H1 (cell line): ENCODE data around the gene BAIAP2. TPM values are rescaled to one million over a fixed set of nuclear protein-coding genes. Genes with fewer than 3 reads are reported as not detected.
A peak's percentile ranks its signal among the peaks of the same experiment; 100 is the strongest.

Source experiments
- CTCF ChIA-PET: fragments of 300-600 bp; sonication (Branson Sonifier 250); formaldehyde crosslinking; loops from one replicate; lab custom pipeline; 2021; ENCODE audit not compliant: partially characterized antibody; lab: Charles Lee
- POLR2A ChIA-PET: fragments of 300-600 bp; sonication (Branson Sonifier 250); formaldehyde crosslinking; loops from one replicate; lab custom pipeline; 2021; ENCODE audit warnings: inconsistent platforms; ENCODE audit not compliant: partially characterized antibody; lab: Charles Lee
- DNase-seq, 2 experiments: peaks; one replicate each; pipeline versions ENCODE4 v3.0.0 to v3.0.0-alpha.2; 2010 to 2022; ENCODE audit warnings: low spot score in 2 of 2, low read depth in 1 of 2, mixed read lengths in 1 of 2
- FAIRE-seq: peaks from 2 replicates; lab custom pipeline; 2011; peaks lifted over from hg19 to GRCh38; lab: Jason Lieb, UNC
- H2AFZ ChIP-seq: 2 replicates; pipeline ENCODE4 v1.8.1; 2012; ENCODE audit warnings: low read length, inconsistent platforms
- H2AK5ac ChIP-seq: 2 replicates; pipeline ENCODE4 v1.6.1; 2013; ENCODE audit warnings: low read depth, low read length
- H2BK120ac ChIP-seq: replicated peaks from 2 replicates; pipeline ENCODE3; 2013; ENCODE audit warnings: low read depth, low read length, inconsistent platforms
- H2BK12ac ChIP-seq: 2 replicates; pipeline ENCODE4 v1.6.1; 2013; ENCODE audit warnings: low read depth, low read length
- H2BK15ac ChIP-seq: 2 replicates; pipeline ENCODE4 v1.6.1; 2013; ENCODE audit warnings: low read length
- H2BK20ac ChIP-seq: 2 replicates; pipeline ENCODE4 v1.6.1; 2013; ENCODE audit warnings: low read length
- H2BK5ac ChIP-seq: 2 replicates; pipeline ENCODE4 v1.6.1; 2013; ENCODE audit warnings: low read depth, low read length
- H3K14ac ChIP-seq: 2 replicates; pipeline ENCODE4 v1.6.1; 2013; ENCODE audit warnings: inconsistent platforms; ENCODE audit not compliant: insufficient read length
- H3K18ac ChIP-seq: 2 replicates; pipeline ENCODE4 v1.6.1; 2013; ENCODE audit warnings: low read length; ENCODE audit errors: extremely low read depth
- H3K23ac ChIP-seq: 2 replicates; pipeline ENCODE4 v1.6.1; 2013; ENCODE audit warnings: inconsistent platforms; ENCODE audit not compliant: insufficient read length
- H3K23me2 ChIP-seq: 2 replicates; pipeline ENCODE4 v1.6.1; 2013; ENCODE audit warnings: low read depth, low read length
- H3K27ac ChIP-seq: 2 replicates; pipeline ENCODE4 v1.6.1; 2011; ENCODE audit warnings: low read depth, low read length, inconsistent platforms
- H3K27me3 ChIP-seq, 4 experiments: replicated peaks in 1 of 4; 1 replicate in 1 of 4; 2 replicates in 3 of 4; pipeline versions ENCODE4 v1.6.1 to v1.8.1; 2011 to 2013; ENCODE audit warnings: low read length in 3 of 4, mild to moderate bottlenecking in 3 of 4, inconsistent platforms in 2 of 4, mixed read lengths in 2 of 4, moderate library complexity in 1 of 4; ENCODE audit not compliant: control insufficient read depth in 3 of 4, insufficient read depth in 3 of 4; ENCODE audit errors: extremely low read depth in 1 of 4
- H3K36me3 ChIP-seq, 4 experiments: 2 replicates each; pipeline versions ENCODE4 v1.6.1 to v1.8.1; 2011 to 2013; ENCODE audit warnings: mild to moderate bottlenecking in 4 of 4, low read length in 3 of 4, moderate library complexity in 2 of 4, control low read depth in 1 of 4, inconsistent platforms in 1 of 4; ENCODE audit not compliant: insufficient read depth in 4 of 4, control insufficient read depth in 2 of 4
- H3K4ac ChIP-seq: replicated peaks from 2 replicates; pipeline ENCODE3; 2013; ENCODE audit warnings: low read length, low read depth, mixed read lengths, inconsistent platforms; ENCODE audit not compliant: insufficient read length
- H3K4me1 ChIP-seq, 4 experiments: replicated peaks in 1 of 4; 1 replicate in 1 of 4; 2 replicates in 3 of 4; pipeline versions ENCODE4 v1.6.1 to v1.8.1; 2011 to 2013; ENCODE audit warnings: low read length in 3 of 4, inconsistent platforms in 2 of 4, mixed read lengths in 1 of 4; ENCODE audit not compliant: insufficient read depth in 4 of 4, control insufficient read depth in 3 of 4
- H3K4me2 ChIP-seq, 2 experiments: 2 replicates each; pipeline versions ENCODE4 v1.6.1 to v1.8.1; 2011 to 2013; ENCODE audit warnings: low read depth in 2 of 2, low read length in 2 of 2, control low read depth in 1 of 2, inconsistent platforms in 1 of 2, mild to moderate bottlenecking in 1 of 2; ENCODE audit not compliant: insufficient read depth in 1 of 2
- H3K4me3 ChIP-seq, 4 experiments: fragments of 200-600, 300-600 bp in 1 of 4; sonication (generic), shearing (Covaris generic), sonication (Bioruptor Twin) in 1 of 4; 2 replicates each; pipeline versions ENCODE4 v1.5.1 to v1.8.1; 2011 to 2016; ENCODE audit warnings: low read length in 4 of 4, low read depth in 3 of 4, control low read depth in 2 of 4, inconsistent platforms in 2 of 4, mild to moderate bottlenecking in 2 of 4, mixed read lengths in 1 of 4, moderate library complexity in 1 of 4; ENCODE audit not compliant: insufficient read depth in 2 of 4; ENCODE audit errors: extremely low read depth in 1 of 4
- H3K56ac ChIP-seq: replicated peaks from 2 replicates; pipeline ENCODE3; 2013; ENCODE audit warnings: low read depth, mild to moderate bottlenecking, mixed read lengths, low read length, inconsistent platforms; ENCODE audit not compliant: insufficient read length
- H3K79me1 ChIP-seq: 2 replicates; pipeline ENCODE4 v1.6.1; 2013; ENCODE audit warnings: low read depth, low read length, control low read depth
- H3K79me2 ChIP-seq, 2 experiments: 2 replicates each; pipeline versions ENCODE4 v1.6.1 to v1.8.1; 2012 to 2013; ENCODE audit warnings: low read length in 2 of 2, mild to moderate bottlenecking in 2 of 2, inconsistent platforms in 1 of 2; ENCODE audit not compliant: insufficient read depth in 2 of 2, control insufficient read depth in 1 of 2
- H3K9ac ChIP-seq, 4 experiments: replicated peaks in 1 of 4; 1 replicate in 1 of 4; 2 replicates in 3 of 4; pipeline versions ENCODE4 v1.6.1 to v1.8.1; 2011 to 2013; ENCODE audit warnings: low read depth in 3 of 4, low read length in 3 of 4, control low read depth in 2 of 4, mild to moderate bottlenecking in 2 of 4, moderate library complexity in 2 of 4, inconsistent platforms in 1 of 4; ENCODE audit errors: extremely low read depth in 1 of 4
- H3K9me3 ChIP-seq, 2 experiments: 2 replicates each; pipeline versions ENCODE4 v1.6.1 to v1.8.1; 2012 to 2013; ENCODE audit warnings: mild to moderate bottlenecking in 2 of 2, moderate library complexity in 2 of 2, control low read depth in 1 of 2, inconsistent platforms in 1 of 2, low read depth in 1 of 2, low read length in 1 of 2, mixed read lengths in 1 of 2; ENCODE audit not compliant: insufficient read depth in 2 of 2
- H4K20me1 ChIP-seq, 2 experiments: replicated peaks in 1 of 2; 2 replicates each; pipeline versions ENCODE3 to v1.8.1; 2011 to 2013; ENCODE audit warnings: inconsistent platforms in 2 of 2, low read length in 2 of 2, mild to moderate bottlenecking in 1 of 2; ENCODE audit not compliant: insufficient read depth in 2 of 2, control insufficient read depth in 1 of 2
- H4K5ac ChIP-seq: 2 replicates; pipeline ENCODE4 v1.6.1; 2013; ENCODE audit warnings: low read length, low read depth, mixed read lengths, inconsistent platforms; ENCODE audit not compliant: insufficient read length
- H4K8ac ChIP-seq: 2 replicates; pipeline ENCODE4 v1.8.0; 2013; ENCODE audit warnings: mild to moderate bottlenecking, moderate library complexity, low read length, inconsistent platforms; ENCODE audit not compliant: insufficient read depth; ENCODE audit errors: extremely low read depth
- H4K91ac ChIP-seq: replicated peaks from 2 replicates; pipeline ENCODE3; 2013; ENCODE audit warnings: low read length, mixed read lengths, inconsistent platforms; ENCODE audit not compliant: insufficient read length
- BCL11A ChIP-seq, 2 experiments: IDR thresholded peaks; one replicate each; pipeline ENCODE4 v1.6.1; 2011; ENCODE audit warnings: low read depth in 2 of 2, low read length in 2 of 2, mild to moderate bottlenecking in 2 of 2
- BRCA1 ChIP-seq: IDR thresholded peaks from 2 replicates; pipeline ENCODE4 v1.6.1; 2012; ENCODE audit warnings: low read depth, low read length, improper control_type of control experiment
- CTCF ChIP-seq, 3 experiments: IDR thresholded peaks; 1 replicate in 2 of 3; 2 replicates in 1 of 3; pipeline versions ENCODE4 v1.5.1 to v1.6.1; 2011; ENCODE audit warnings: low read length in 3 of 3, mild to moderate bottlenecking in 3 of 3, inconsistent platforms in 2 of 3, low read depth in 1 of 3, moderate library complexity in 1 of 3; ENCODE audit not compliant: insufficient read depth in 1 of 3; ENCODE audit errors: control extremely low read depth in 1 of 3
- GABPA ChIP-seq: IDR thresholded peaks from 2 replicates; pipeline ENCODE4 v1.6.1; 2011; ENCODE audit warnings: mild to moderate bottlenecking, low read length, moderate library complexity, borderline replicate concordance; ENCODE audit not compliant: insufficient read depth
- GTF2F1 ChIP-seq: IDR thresholded peaks from 2 replicates; pipeline ENCODE4 v1.6.1; 2012; ENCODE audit warnings: low read depth, low read length, improper control_type of control experiment, borderline replicate concordance
- NRF1 ChIP-seq: IDR thresholded peaks from 2 replicates; pipeline ENCODE4 v1.6.1; 2011; ENCODE audit warnings: mild to moderate bottlenecking, low read depth, low read length, improper control_type of control experiment
- PHF8 ChIP-seq: fragments of 200-600 bp; sonication (generic); conservative IDR thresholded peaks from 2 replicates; pipeline ENCODE4 v1.7.1; 2012; ENCODE audit warnings: low read depth, mild to moderate bottlenecking, inconsistent platforms, low read length, moderate library complexity
- RAD21 ChIP-seq, 2 experiments: IDR thresholded peaks in 1 of 2; conservative IDR thresholded peaks in 1 of 2; 2 replicates each; pipeline ENCODE4 v1.6.1; 2011; ENCODE audit warnings: low read depth in 2 of 2, low read length in 2 of 2, improper control_type of control experiment in 1 of 2, inconsistent platforms in 1 of 2, mild to moderate bottlenecking in 1 of 2, moderate library complexity in 1 of 2
- SIRT6 ChIP-seq: IDR thresholded peaks from one replicate; pipeline ENCODE4 v1.7.1; 2012; ENCODE audit warnings: low read length, inconsistent platforms
- SP4 ChIP-seq: IDR thresholded peaks from 2 replicates; pipeline ENCODE4 v1.6.1; 2012; ENCODE audit warnings: low read length, inconsistent platforms
- SRF ChIP-seq: IDR thresholded peaks from 2 replicates; pipeline ENCODE4 v1.6.1; 2011; ENCODE audit warnings: mild to moderate bottlenecking, low read depth, low read length, moderate library complexity
- WGBS, 2 experiments: shearing (Covaris generic) in 1 of 2; methylation state at CpG; one replicate each; pipeline versions ENCODE4 v1.1.6 to v1.1.7; 2013 to 2015; ENCODE audit warnings: low lambda C conversion rate in 2 of 2, mixed read lengths in 2 of 2, inconsistent platforms in 1 of 2, low coverage in 1 of 2, missing lambda C conversion rate in 1 of 2; ENCODE audit not compliant: insufficient replicate concordance in 2 of 2, insufficient coverage in 1 of 2, insufficient read length in 1 of 2; ENCODE audit errors: extremely low coverage in 1 of 2, missing lambda C conversion rate in 1 of 2; 5-methylcytosine and 5-hydroxymethylcytosine counted together
- polyA plus RNA-seq, 7 experiments: library from polyadenylated mRNA; depleted of rRNA in 3 of 7; stranded (reverse) in 5 of 7; unstranded in 2 of 7; fragments of >200 nt in 5 of 7; fragments of 200-250 nt in 2 of 7; gene quantifications; 1 replicate in 5 of 7; 2 replicates in 1 of 7; 4 replicates in 1 of 7; pipeline versions ENCODE4 v1.2.1 to v1.2.3, GENCODE V29; 2011 to 2013; ENCODE audit warnings: missing spikeins in 2 of 7, mixed read lengths in 2 of 7
- total RNA-seq: library from RNA; stranded (reverse); fragmentation: NEBNext Ultra II Directional; extraction: Animal tissue kit (Norgen Biotek cat#: 25700); gene quantifications from 2 replicates; pipeline ENCODE4 v1.2.1, GENCODE V29; 2021

BAIAP2 gene
- total and polyA plus RNA-seq, 2 of the 8 experiments (the other 6 are each of a cell fraction or from before 2014, with no cell fraction given): 10.0 to 22.8 TPM

GRCh38 chr17:81140018-81140417 lies 105.1 kb downstream of the BAIAP2 start:
- DNase-seq (no peak), FAIRE-seq (no peak)
- CTCF ChIA-PET: interaction anchor here (0.8 to 4.3 kb wide), 11 partner anchors 10 to 297 kb away, joined by 3 to 24 read pairs (median 4); no protein-coding TSS in a partner anchor
- no peak overlapping the region for H2AFZ ChIP-seq
- H2BK20ac ChIP-seq: no peak overlapping the region
- peaks cover 3% of the 10 kb centered on the region; the same call in 1 of the 2 replicates for H3K23me2 ChIP-seq
- WGBS, 2 experiments: 89% methylated on average over 8 of the region's 8 CpGs; no CpG with 5 or more reads in 1 of the 2 experiments
- H3K4me1 ChIP-seq: peaks cover 0 to 2% (median 0%) of the 10 kb centered on the region in 4 experiments; a peak in 4 of 7 replicates
- H2BK12ac ChIP-seq: peak overlapping the region; percentile 60; the same call in 1 of the 2 replicates
- POLR2A ChIA-PET: interaction anchor here (0.9 to 1.0 kb wide), 3 partner anchors 8 to 47 kb away, joined by 3 read pairs; no protein-coding TSS in a partner anchor
- H3K36me3 ChIP-seq: no peaks in the 10 kb centered on the region
- no peak overlapping the region for H3K14ac ChIP-seq
- H2BK120ac ChIP-seq: no peak overlapping the region
- no peak overlapping the region for H3K18ac ChIP-seq
- H3K27ac ChIP-seq: no peak overlapping the region
- no peaks in the 10 kb centered on the region for H3K79me2 ChIP-seq
- peaks cover 2 to 9% of the 10 kb centered on the region in 2 experiments for H4K20me1 ChIP-seq
- H3K23ac ChIP-seq: no peak overlapping the region
- H3K4me3 ChIP-seq: no peak overlapping the region
- peaks cover 8 to 12% of the 10 kb centered on the region in 2 experiments; a peak in 2 of 4 replicates for H3K9me3 ChIP-seq
- no peak overlapping the region for H3K4me2 ChIP-seq
- no peak overlapping the region for H4K91ac ChIP-seq
- no peak overlapping the region for H3K9ac ChIP-seq
- no peaks in the 10 kb centered on the region for H3K27me3 ChIP-seq
- H4K5ac ChIP-seq: no peak overlapping the region
- H2AK5ac ChIP-seq: no peak overlapping the region
- no peak overlapping the region for H4K8ac ChIP-seq
- H3K56ac ChIP-seq: no peak overlapping the region
- H3K4ac ChIP-seq: no peak overlapping the region
- no peak overlapping the region for H2BK15ac ChIP-seq
- H2BK5ac ChIP-seq: no peak overlapping the region
- no peaks in the 10 kb centered on the region; the same call in 1 of the 2 replicates for H3K79me1 ChIP-seq
- TF ChIP-seq NRF1 (no peak), PHF8 (no peak), BCL11A (IDR thresholded peaks at IDR 0.05; ENCODE audit: low read depth in 2 of 2, low read length in 2 of 2) (no peak), GTF2F1 (no peak), GABPA (no peak), RAD21 (IDR thresholded peaks at IDR 0.05 in 1 of 2, conservative IDR thresholded peaks at IDR 0.05 in 1 of 2; ENCODE audit: low read depth in 2 of 2, low read length in 2 of 2) (no peak), SRF (no peak), SP4 (no peak), CTCF (IDR thresholded peaks at IDR 0.05; ENCODE audit: control extremely low read depth in 1 of 3, insufficient read depth in 1 of 3, low read depth in 1 of 3, low read length in 3 of 3) (no peak), BRCA1 (no peak), SIRT6 (no peak)
